Endothelial cell of umbilical vein (primary cell): Measurements from ENCODE around the gene SCN5A. TPM values are rescaled to one million over a fixed set of nuclear protein-coding genes. Genes with fewer than 3 reads are reported as not detected.

Source experiments
- BruUV-seq: library from RNA; stranded (reverse); fragments of 400-500 nt; replicated peaks from 2 replicates; lab custom pipeline; 2021; lab: Mats Ljungman, UMichigan
- CTCF ChIA-PET: fragments of 300-600, 350-600 bp; sonication (Branson Sonifier 250); formaldehyde crosslinking; loops from one replicate; lab custom pipeline; 2021; ENCODE audit warnings: antibody characterized with exemption, inconsistent platforms; lab: Charles Lee
- POLR2A ChIA-PET: fragments of 300-600, 350-600 bp; sonication (Branson Sonifier 250); formaldehyde crosslinking; loops from one replicate; lab custom pipeline; 2021; ENCODE audit warnings: antibody characterized with exemption, inconsistent platforms; lab: Charles Lee
- DNase-seq: peaks from one replicate; pipeline ENCODE4 v3.0.0-alpha.2; 2011; ENCODE audit warnings: low read depth, low spot score
- FAIRE-seq: peaks from 2 replicates; lab custom pipeline; 2011; peaks lifted over from hg19 to GRCh38; lab: Jason Lieb, UNC
- H2AFZ ChIP-seq: 2 replicates; pipeline ENCODE4 v1.6.0; 2012; ENCODE audit warnings: low read depth, low read length, control low read depth, inconsistent platforms
- H3K27ac ChIP-seq: 2 replicates; pipeline ENCODE4 v1.5.1; 2011; ENCODE audit warnings: low read depth, mild to moderate bottlenecking, control low read depth, low read length, moderate library complexity; ENCODE audit not compliant: insufficient read depth
- H3K27me3 ChIP-seq, 2 experiments: 2 replicates each; pipeline versions ENCODE4 v1.6.0 to v1.6.1; 2011; ENCODE audit warnings: low read length in 2 of 2, mixed read lengths in 1 of 2; ENCODE audit not compliant: control insufficient read depth in 2 of 2, insufficient read depth in 2 of 2
- H3K36me3 ChIP-seq, 2 experiments: 2 replicates in 1 of 2; 3 replicates in 1 of 2; pipeline ENCODE4 v1.5.1; 2011; ENCODE audit warnings: low read length in 2 of 2, mild to moderate bottlenecking in 1 of 2, moderate library complexity in 1 of 2; ENCODE audit not compliant: control insufficient read depth in 2 of 2, insufficient read depth in 2 of 2; ENCODE audit errors: extremely low read depth in 1 of 2
- H3K4me1 ChIP-seq: 3 replicates; pipeline ENCODE4 v1.5.1; 2011; ENCODE audit warnings: mild to moderate bottlenecking, low read length; ENCODE audit not compliant: control insufficient read depth, insufficient read depth; ENCODE audit errors: extremely low read depth
- H3K4me2 ChIP-seq: 2 replicates; pipeline ENCODE4 v1.6.1; 2011; ENCODE audit warnings: low read length, control low read depth, mixed read lengths; ENCODE audit not compliant: insufficient read depth
- H3K4me3 ChIP-seq, 3 experiments: fragments of 200-600 bp in 1 of 3; sonication (generic), shearing (Covaris generic) in 1 of 3; replicated peaks in 1 of 3; 2 replicates each; pipeline ENCODE4 v1.5.1; 2011 to 2016; ENCODE audit warnings: control low read depth in 3 of 3, low read length in 3 of 3, mild to moderate bottlenecking in 2 of 3, inconsistent platforms in 1 of 3, low read depth in 1 of 3, moderate library complexity in 1 of 3; ENCODE audit not compliant: insufficient read depth in 1 of 3
- H3K79me2 ChIP-seq: 2 replicates; pipeline ENCODE4 v1.6.0; 2012; ENCODE audit warnings: low read length, inconsistent platforms; ENCODE audit not compliant: control insufficient read depth, insufficient read depth
- H3K9ac ChIP-seq: replicated peaks from 2 replicates; pipeline ENCODE3; 2011; ENCODE audit warnings: low read length, control low read depth; ENCODE audit not compliant: insufficient read depth; ENCODE audit errors: extremely low read depth
- H3K9me1 ChIP-seq: replicated peaks from 3 replicates; pipeline ENCODE4 v1.6.0; 2011; ENCODE audit warnings: mild to moderate bottlenecking, low read length; ENCODE audit not compliant: control insufficient read depth, insufficient read depth; ENCODE audit errors: extremely low read depth
- H3K9me3 ChIP-seq: replicated peaks from 2 replicates; pipeline ENCODE4 v1.5.1; 2012; ENCODE audit warnings: low read length, inconsistent platforms; ENCODE audit not compliant: control insufficient read depth, insufficient read depth
- H4K20me1 ChIP-seq: replicated peaks from 2 replicates; pipeline ENCODE3; 2011; ENCODE audit warnings: mild to moderate bottlenecking, low read length; ENCODE audit not compliant: control insufficient read depth, insufficient read depth; ENCODE audit errors: extremely low read depth
- FOS ChIP-seq: IDR thresholded peaks from 2 replicates; pipeline ENCODE4 v1.6.1; 2011; ENCODE audit warnings: mild to moderate bottlenecking, low read length, moderate library complexity, borderline replicate concordance; ENCODE audit not compliant: insufficient read depth
- GATA2 ChIP-seq: IDR thresholded peaks from 2 replicates; pipeline ENCODE4 v1.7.0; 2011; ENCODE audit warnings: low read depth, mild to moderate bottlenecking, moderate library complexity, mixed read lengths, low read length; ENCODE audit not compliant: insufficient read length, insufficient read depth
- JUN ChIP-seq: IDR thresholded peaks from 2 replicates; pipeline ENCODE4 v1.6.1; 2011; ENCODE audit warnings: borderline replicate concordance, low read depth; ENCODE audit not compliant: insufficient read length, insufficient read depth
- MAX ChIP-seq: IDR thresholded peaks from 2 replicates; pipeline ENCODE4 v1.6.1; 2011; ENCODE audit not compliant: insufficient read depth, insufficient read length
- MYC ChIP-seq: IDR thresholded peaks from one replicate; pipeline ENCODE4 v1.6.1; 2011; ENCODE audit warnings: mild to moderate bottlenecking, low read depth, low read length
- POLR2A ChIP-seq: IDR thresholded peaks from 2 replicates; pipeline ENCODE4 v1.6.1; 2012; ENCODE audit warnings: low read depth, mild to moderate bottlenecking, control low read depth, low read length
- POLR2AphosphoS5 ChIP-seq: IDR thresholded peaks from 2 replicates; pipeline ENCODE4 v1.6.1; 2012; ENCODE audit warnings: low read depth, mild to moderate bottlenecking, control low read depth, low read length, moderate library complexity; ENCODE audit not compliant: insufficient read depth
- dilution Hi-C: fragments of 300-500 bp; cut with MboI; formaldehyde crosslinking; loops from one replicate; pipeline ENCODE4 v1.15.0; 2019; ENCODE audit warnings: low sequenced_read_pairs; ENCODE audit not compliant: extremely low pct_ligation_motif_present
- intact Hi-C: fragments of 100-400 bp; cut with micrococcal nuclease; formaldehyde crosslinking; loops from one replicate; pipeline ENCODE4 v1.10.0; 2022
- polyA plus RNA-seq, 4 experiments: library from polyadenylated mRNA; depleted of rRNA in 3 of 4; stranded (reverse) in 3 of 4; unstranded in 1 of 4; fragments of >200 nt; gene quantifications; 2 replicates each; pipeline versions ENCODE4 v1.2.1 to v1.2.3, GENCODE V29; 2011 to 2012; ENCODE audit warnings: missing spikeins in 1 of 4
- total RNA-seq: library from RNA; stranded (reverse); gene quantifications from 2 replicates; pipeline ENCODE4 v1.2.3, GENCODE V29; 2021

The SCN5A gene
- total and polyA plus RNA-seq, 2 donors (not counting 3 experiments of a cell fraction or from before 2014, with no cell fraction given), result 2.7 to 20.0 TPM

- Histone ChIP-seq H3K27me3 (no peaks in the 10 kb centered on the region), H4K20me1 (no peaks in the 10 kb centered on the region), H3K9me1 (no peaks in the 10 kb centered on the region), H3K4me3 (no peak overlapping the region), H2AFZ (no peak overlapping the region), H3K27ac (no peak overlapping the region), H3K4me1 (no peaks in the 10 kb centered on the region), H3K79me2 (no peaks in the 10 kb centered on the region), H3K9me3 (no peaks in the 10 kb centered on the region), H3K4me2 (no peak overlapping the region), H3K36me3 (no peaks in the 10 kb centered on the region), H3K9ac (no peak overlapping the region)
- DNase-seq (no peak), FAIRE-seq (no peak)
- dilution Hi-C loops, result no loop called here
- ChIA-PET POLR2A (interaction anchor here (0.5 kb wide), 1 partner anchor 11 kb away, joined by 3 read pairs; no protein-coding TSS in a partner anchor), CTCF (no interaction called here)
- intact Hi-C loops, result no loop called here
- no peak for TF ChIP-seq GATA2
- no peak for TF ChIP-seq MAX
- no peak for TF ChIP-seq JUN
- no peak for TF ChIP-seq POLR2A
- no peak for TF ChIP-seq POLR2AphosphoS5
- TF ChIP-seq MYC, result no peak
- BruUV-seq, result no TSS peak
These were observed 101.1 kb downstream of the SCN5A start for GRCh38 chr3:38548154-38548931.

GRCh38 chr3:38545983-38546382, 103.5 kb downstream of the SCN5A start:
- Histone ChIP-seq H4K20me1 (no peaks in the 10 kb centered on the region), H3K4me2 (no peak overlapping the region), H3K4me3 (no peak overlapping the region), H3K79me2 (no peaks in the 10 kb centered on the region), H3K4me1 (no peaks in the 10 kb centered on the region), H3K36me3 (no peaks in the 10 kb centered on the region), H3K9ac (no peak overlapping the region), H3K9me1 (no peaks in the 10 kb centered on the region), H2AFZ (no peak overlapping the region), H3K9me3 (no peaks in the 10 kb centered on the region), H3K27ac (no peak overlapping the region), H3K27me3 (no peaks in the 10 kb centered on the region)
- TF ChIP-seq JUN, result no peak
- no peak for TF ChIP-seq FOS
- TF ChIP-seq MYC, result no peak
- no peak for TF ChIP-seq GATA2
- FAIRE-seq (no peak), DNase-seq (no peak)
- BruUV-seq, result no TSS peak
- ChIA-PET POLR2A (no interaction called here), CTCF (interaction anchor here (3.3 kb wide), 1 partner anchor 25 kb away, joined by 13 read pairs; no protein-coding TSS in a partner anchor)
- dilution Hi-C loops (no loop called here), intact Hi-C loops (no loop called here)
